Activated CD4-positive, alpha-beta T cell treated with anti-CD3 and anti-CD28 coated beads, Interleukin-2, amount 50 U/mL, for 1 hour (primary cell): ENCODE results near the gene GGCX.
"Not testable (repeated sequence)": the region's sequence is repeated elsewhere in the genome, so short reads cannot be mapped to it uniquely, and the experiment has no call there.

Experiments used
- DNase-seq: peaks from one replicate; pipeline ENCODE4 v3.0.0-alpha.2; 2020

The GGCX gene

GRCh38 chr2:85593023-85593422 lies 31.7 kb upstream of the GGCX start:
- no peak for DNase-seq

GRCh38 chr2:85592299-85592698 lies 31.0 kb upstream of the GGCX start:
- not testable (repeated sequence) for DNase-seq

- DNase-seq: no peak
These were observed 30.3 kb upstream of the GGCX start for GRCh38 chr2:85591563-85591962.

- no peak for DNase-seq
These were observed 29.7 kb upstream of the GGCX start for GRCh38 chr2:85590950-85591349.

- DNase-seq: no peak
These were observed 28.9 kb upstream of the GGCX start for GRCh38 chr2:85589982-85590791.

- DNase-seq: no peak
These were observed 27.9 kb upstream of the GGCX start for GRCh38 chr2:85589181-85589580.

GRCh38 chr2:85588645-85589044 lies 27.4 kb upstream of the GGCX start:
- DNase-seq: no peak

GRCh38 chr2:85588236-85588635 lies 26.9 kb upstream of the GGCX start:
- DNase-seq: no peak

GRCh38 chr2:85585781-85586105 lies 24.4 kb upstream of the GGCX start:
- DNase-seq: no peak

GRCh38 chr2:85584857-85585780 lies 23.8 kb upstream of the GGCX start:
- no peak for DNase-seq

GRCh38 chr2:85584354-85584856 lies 23.1 kb upstream of the GGCX start, which contains the start of gene VAMP5:
TSS of gene VAMP5 (plus strand) at chr2:85584431. CDS start at chr2:85584491, 60 bp downstream.
- no peak for DNase-seq

- DNase-seq: no peak
These were observed 22.5 kb upstream of the GGCX start for GRCh38 chr2:85583667-85584353.

GRCh38 chr2:85582492-85582891 lies 21.2 kb upstream of the GGCX start:
- DNase-seq: no peak

GRCh38 chr2:85580206-85580605 lies 18.9 kb upstream of the GGCX start:
- DNase-seq: no peak

- no peak for DNase-seq
These were observed 18.1 kb upstream of the GGCX start for GRCh38 chr2:85579266-85579935.

- DNase-seq: no peak
These were observed 17.2 kb upstream of the GGCX start for GRCh38 chr2:85578243-85579180.

GRCh38 chr2:85577386-85578242 lies 16.3 kb upstream of the GGCX start, which contains the start of gene VAMP8:
TSS of gene VAMP8 (plus strand) at chr2:85577586. CDS start at chr2:85577647, 61 bp downstream.
- DNase-seq: peak; percentile 58

- no peak for DNase-seq
These were observed 15.7 kb upstream of the GGCX start for GRCh38 chr2:85577063-85577385.

- no peak for DNase-seq
These were observed 14.4 kb upstream of the GGCX start for GRCh38 chr2:85575739-85576138.

GRCh38 chr2:85566265-85566664 lies 5.0 kb upstream of the GGCX start:
- DNase-seq: no peak
